ENCODE results near the gene PPP1R12B.
A peak's percentile ranks its signal among the peaks of the same experiment; 100 is the strongest.
"Not testable (repeated sequence)": the region's sequence is repeated elsewhere in the genome, so short reads cannot be mapped to it uniquely, and the experiment has no call there.

Gene PPP1R12B

DNA sequence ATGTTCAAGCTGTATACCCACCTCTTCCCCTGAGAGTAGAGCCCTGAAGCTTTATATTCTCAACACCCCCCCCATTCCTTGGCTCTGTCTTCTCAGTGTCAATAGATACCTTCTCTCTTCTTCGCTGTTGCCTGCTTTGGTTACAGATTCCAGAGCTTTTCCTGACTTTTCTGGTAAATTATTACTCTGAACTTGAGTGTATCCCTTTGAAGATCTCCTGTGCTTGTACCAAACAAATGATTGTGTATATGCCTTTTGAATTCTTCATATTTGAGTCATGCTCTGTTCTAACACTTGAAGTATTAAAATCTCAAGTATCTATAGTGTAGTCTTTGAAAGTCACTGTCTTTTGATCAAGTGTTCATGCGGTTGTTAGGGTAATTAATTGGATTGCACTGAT lies 32.0 kb downstream of the PPP1R12B start:
- DNase-seq (ENCODE audit: low read depth, low spot score); H3K4me3 ChIP-seq (ENCODE audit: low read length): not testable (repeated sequence)

GRCh38 chr1:202381867-202382266 lies 33.4 kb downstream of the PPP1R12B start:
- H3K4me3 ChIP-seq (ENCODE audit: low read length); DNase-seq (ENCODE audit: low read depth, low spot score): not testable (repeated sequence)

GRCh38 chr1:202395831-202396230 lies 47.3 kb downstream of the PPP1R12B start:
- not testable (repeated sequence) for DNase-seq (ENCODE audit: low read depth, low spot score); H3K4me3 ChIP-seq (ENCODE audit: low read length)

DNA sequence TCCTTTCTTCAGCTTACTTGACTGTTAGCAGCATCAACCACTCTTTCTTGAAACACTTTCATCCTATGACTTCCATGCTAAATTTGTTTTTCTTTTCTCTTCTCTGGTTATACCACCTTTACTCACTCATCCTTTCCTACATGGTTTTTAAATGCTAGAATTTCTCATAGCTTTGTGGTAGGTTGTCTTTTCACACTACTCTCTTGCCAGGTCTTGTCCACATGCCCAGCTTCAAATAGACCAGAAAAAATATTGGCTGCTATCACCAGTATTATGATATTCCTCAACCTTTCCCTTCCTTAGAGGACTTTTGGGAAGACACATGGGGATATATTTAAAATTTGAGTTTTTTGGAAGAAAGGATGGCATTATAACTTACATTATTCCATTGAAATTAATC lies 48.8 kb downstream of the PPP1R12B start:
- no peak overlapping the region for H3K4me3 ChIP-seq (ENCODE audit: low read length)
- no peak for DNase-seq (ENCODE audit: low read depth, low spot score)

DNA sequence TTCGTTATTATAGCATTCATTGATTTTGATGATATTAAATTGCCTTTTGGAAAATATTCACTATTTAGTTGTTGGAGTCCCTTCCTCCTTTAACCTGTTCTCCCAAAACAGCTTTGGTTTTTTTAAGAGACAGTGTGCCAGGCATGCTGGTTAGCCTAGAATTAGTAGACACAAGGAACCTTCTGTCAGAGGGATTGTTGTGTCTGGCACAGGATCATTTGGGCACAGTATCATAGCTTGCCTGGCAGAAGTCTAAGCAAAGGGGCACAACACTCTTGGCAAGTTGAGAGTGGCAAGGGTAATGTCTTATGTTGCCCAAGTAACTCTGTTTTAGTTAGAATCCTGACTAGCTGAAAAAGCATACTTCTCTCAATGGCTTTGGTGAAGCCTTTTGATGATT lies 49.9 kb downstream of the PPP1R12B start:
- not testable (repeated sequence) for H3K4me3 ChIP-seq (ENCODE audit: low read length); DNase-seq (ENCODE audit: low read depth, low spot score)

GRCh38 chr1:202401771-202402170 lies 53.3 kb downstream of the PPP1R12B start:
- H3K4me3 ChIP-seq (ENCODE audit: low read length): not testable (repeated sequence)
- DNase-seq (ENCODE audit: low read depth, low spot score): peak; percentile 7

DNA sequence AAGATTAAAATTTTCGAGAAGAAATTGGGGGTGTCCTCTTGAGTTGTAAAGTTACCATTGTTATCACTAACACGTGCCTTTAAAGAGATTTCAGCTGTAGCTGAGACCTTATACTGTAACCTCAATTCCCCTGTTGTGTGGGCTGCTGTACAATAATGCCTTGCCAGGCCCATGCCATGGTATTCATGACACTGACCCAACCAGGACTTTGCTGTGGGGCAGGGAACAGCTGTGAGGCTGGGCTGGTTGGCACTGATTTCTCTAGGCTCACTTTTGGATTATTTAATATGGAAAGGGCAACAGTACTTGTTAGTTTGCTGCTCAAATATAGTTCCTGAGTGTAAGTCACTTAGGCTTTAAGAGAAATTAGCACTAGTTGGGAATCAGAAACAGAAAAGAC lies 54.9 kb downstream of the PPP1R12B start:
- not testable (repeated sequence) for H3K4me3 ChIP-seq (ENCODE audit: low read length); DNase-seq (ENCODE audit: low read depth, low spot score)

DNA sequence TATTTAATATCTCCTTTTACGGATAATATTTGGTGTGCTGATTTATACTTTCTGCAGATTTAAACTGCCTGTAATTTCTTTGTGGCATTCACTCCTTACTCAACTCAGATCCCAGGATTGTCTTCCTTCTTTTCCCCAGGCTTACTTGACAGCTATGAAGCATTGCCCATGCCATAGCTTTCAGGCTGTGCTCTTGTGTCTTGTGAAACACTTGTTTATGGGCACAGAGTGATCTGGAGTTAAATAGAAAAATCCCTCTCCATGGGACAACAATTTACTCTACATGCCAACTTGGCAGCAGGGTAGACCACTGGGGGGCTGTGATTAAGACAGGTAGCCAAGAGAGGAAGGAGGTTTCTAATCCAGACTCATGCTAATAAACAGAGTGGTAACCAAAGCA lies 57.4 kb downstream of the PPP1R12B start:
- H3K4me3 ChIP-seq (ENCODE audit: low read length): no peak overlapping the region
- DNase-seq (ENCODE audit: low read depth, low spot score): no peak

- DNase-seq (ENCODE audit: low read depth, low spot score); H3K4me3 ChIP-seq (ENCODE audit: low read length): not testable (repeated sequence)
These were observed 58.4 kb downstream of the PPP1R12B start for GRCh38 chr1:202406896-202407295.

DNA sequence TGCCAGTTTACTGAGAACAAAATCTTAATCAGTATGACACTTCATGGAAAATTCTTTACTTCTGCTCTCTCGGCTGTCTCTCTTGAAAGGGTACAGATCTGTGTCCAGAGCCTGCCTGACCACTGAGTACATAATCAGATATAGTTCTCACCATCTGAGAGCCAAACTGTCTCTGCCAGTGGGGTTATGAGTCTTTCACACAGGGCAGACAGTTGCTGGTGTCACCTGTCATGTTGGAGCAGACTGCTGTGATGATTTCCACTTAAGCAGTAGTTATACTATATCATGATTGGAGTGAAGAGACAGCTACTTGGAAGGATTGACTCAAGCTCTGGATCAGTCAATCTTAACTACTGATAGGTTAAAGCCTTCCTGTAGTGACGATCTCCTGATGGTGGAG lies 58.9 kb downstream of the PPP1R12B start:
- DNase-seq (ENCODE audit: low read depth, low spot score); H3K4me3 ChIP-seq (ENCODE audit: low read length): not testable (repeated sequence)

- not testable (repeated sequence) for H3K4me3 ChIP-seq (ENCODE audit: low read length); DNase-seq (ENCODE audit: low read depth, low spot score)
These were observed 61.8 kb downstream of the PPP1R12B start for GRCh38 chr1:202410251-202410650.

- not testable (repeated sequence) for H3K4me3 ChIP-seq (ENCODE audit: low read length); DNase-seq (ENCODE audit: low read depth, low spot score)
These were observed 62.4 kb downstream of the PPP1R12B start for GRCh38 chr1:202410854-202411357.

- DNase-seq (ENCODE audit: low read depth, low spot score): no peak
- H3K4me3 ChIP-seq (ENCODE audit: low read length): no peak overlapping the region
These were observed 62.9 kb downstream of the PPP1R12B start for GRCh38 chr1:202411422-202411821.

- not testable (repeated sequence) for H3K4me3 ChIP-seq (ENCODE audit: low read length); DNase-seq (ENCODE audit: low read depth, low spot score)
These were observed 63.9 kb downstream of the PPP1R12B start for GRCh38 chr1:202412421-202412820.

DNA sequence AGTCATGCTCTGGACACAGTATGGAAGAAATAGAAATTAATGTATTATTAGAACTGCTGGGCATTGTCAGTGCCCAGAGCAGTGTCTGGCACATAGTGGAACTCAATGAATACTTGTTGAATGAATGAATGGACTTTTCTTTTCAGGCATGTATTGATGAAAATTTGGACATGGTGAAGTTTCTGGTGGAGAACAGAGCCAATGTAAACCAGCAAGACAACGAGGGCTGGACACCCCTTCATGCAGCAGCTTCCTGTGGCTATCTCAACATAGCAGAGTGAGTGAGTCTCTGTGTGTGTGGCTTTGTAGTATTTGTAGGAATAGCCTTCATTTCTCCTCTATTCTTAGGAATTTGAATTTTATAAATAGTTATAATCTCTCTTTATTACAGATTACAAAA lies 68.1 kb downstream of the PPP1R12B start:
- H3K4me3 ChIP-seq (ENCODE audit: low read length): no peak overlapping the region
- DNase-seq (ENCODE audit: low read depth, low spot score): no peak

DNA sequence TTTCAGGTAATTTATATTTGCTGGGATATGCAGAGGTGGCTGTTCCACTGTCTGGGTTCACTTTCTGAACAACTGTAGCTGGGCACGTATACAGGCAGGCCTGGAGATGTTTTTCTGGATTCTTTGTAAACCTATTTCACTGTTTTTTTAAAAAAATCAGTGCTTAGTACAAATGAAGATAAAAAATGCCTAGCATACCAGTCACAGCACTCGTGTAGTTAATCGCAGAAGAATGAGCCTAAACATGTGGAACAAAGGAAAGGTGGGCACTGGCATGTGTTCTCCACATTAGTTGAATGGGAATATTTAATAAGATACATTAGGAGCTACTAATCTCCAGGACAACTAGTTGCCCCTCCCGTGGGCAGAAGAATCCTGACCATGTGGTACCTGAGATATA lies 68.6 kb downstream of the PPP1R12B start:
- H3K4me3 ChIP-seq (ENCODE audit: low read length); DNase-seq (ENCODE audit: low read depth, low spot score): not testable (repeated sequence)

DNA sequence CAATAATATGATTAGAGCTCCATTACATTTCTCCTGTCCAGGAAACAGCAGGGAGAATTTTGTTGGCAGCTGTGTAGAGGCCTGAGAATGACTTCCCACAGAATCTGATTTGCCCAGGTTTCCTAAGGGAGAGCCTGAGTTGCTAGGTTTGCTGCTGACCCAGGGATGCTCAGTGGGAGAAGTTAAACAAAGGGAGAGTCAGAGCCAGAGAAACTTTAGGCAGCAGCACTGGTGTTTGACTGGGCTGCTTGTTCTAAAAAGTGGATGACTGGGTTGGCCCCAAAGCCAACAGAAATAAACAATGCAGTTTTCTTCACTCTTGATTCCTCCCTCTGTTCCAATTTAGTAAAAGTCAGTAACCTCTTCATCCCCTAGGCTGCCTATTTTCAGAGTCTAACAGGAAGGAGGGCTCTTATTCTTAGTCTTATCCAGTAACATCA lies 69.3 kb downstream of the PPP1R12B start:
- H3K4me3 ChIP-seq (ENCODE audit: low read length); DNase-seq (ENCODE audit: low read depth, low spot score): not testable (repeated sequence)

DNA sequence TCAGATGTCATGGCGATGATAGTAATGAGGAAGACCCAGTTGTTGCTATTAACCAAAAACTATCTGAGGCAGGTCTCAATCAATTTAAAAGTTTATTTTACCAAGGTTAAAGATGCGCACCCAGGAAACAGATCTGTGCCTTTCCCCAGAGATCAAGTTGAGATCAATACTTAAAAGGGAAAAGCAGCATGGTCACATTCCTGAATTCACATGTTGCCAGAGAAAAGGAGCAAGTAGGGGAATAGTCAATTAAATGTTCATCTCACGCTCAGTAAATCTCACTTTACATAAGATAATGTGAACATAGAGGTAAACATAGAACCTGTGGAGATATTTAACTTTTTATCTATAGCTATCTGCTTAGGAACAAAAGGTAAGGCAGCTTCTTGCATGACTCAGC lies 71.2 kb downstream of the PPP1R12B start:
- DNase-seq (ENCODE audit: low read depth, low spot score); H3K4me3 ChIP-seq (ENCODE audit: low read length): not testable (repeated sequence)

- H3K4me3 ChIP-seq (ENCODE audit: low read length); DNase-seq (ENCODE audit: low read depth, low spot score): not testable (repeated sequence)
These were observed 72.1 kb downstream of the PPP1R12B start for GRCh38 chr1:202420422-202421094.

DNA sequence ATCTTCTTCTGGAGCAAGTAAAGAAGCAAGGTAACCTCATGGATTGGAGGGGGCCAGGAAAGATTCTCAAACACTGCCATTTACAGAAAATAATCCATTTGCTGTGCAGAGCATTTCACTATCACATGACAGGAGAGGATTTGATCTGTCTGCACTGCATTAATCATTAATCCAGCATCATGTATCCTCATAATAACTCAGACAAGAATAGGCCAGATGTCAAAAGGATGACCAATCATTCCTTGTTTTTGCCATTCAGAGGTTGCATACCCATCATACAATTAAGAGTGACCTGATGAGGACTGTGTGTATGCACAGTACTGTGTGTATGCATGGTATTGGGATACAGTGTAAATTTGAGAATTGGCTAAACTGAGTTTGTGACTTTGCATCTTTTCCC lies 74.2 kb downstream of the PPP1R12B start:
- DNase-seq (ENCODE audit: low read depth, low spot score); H3K4me3 ChIP-seq (ENCODE audit: low read length): not testable (repeated sequence)

DNA sequence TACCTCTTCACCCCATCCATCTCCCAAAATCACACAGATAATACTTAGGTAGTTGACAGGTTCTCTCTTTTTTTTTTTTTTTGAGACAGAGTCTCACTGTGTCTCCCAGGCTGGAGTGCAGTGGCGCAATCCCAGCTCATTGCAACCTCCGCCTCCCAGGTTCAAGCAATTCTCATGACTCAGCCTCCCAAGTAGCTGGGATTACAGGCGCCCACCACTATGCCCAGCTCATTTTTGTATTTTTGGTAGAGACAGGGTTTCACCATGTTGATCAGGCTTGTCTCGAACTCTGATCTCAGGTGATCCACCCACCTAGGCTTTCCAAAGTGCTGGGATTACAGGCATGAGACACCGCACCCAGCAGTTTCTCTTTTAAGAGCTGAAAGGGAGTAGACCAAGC lies 75.8 kb downstream of the PPP1R12B start:
- DNase-seq (ENCODE audit: low read depth, low spot score); H3K4me3 ChIP-seq (ENCODE audit: low read length): not testable (repeated sequence)
